GM10847 (cell line): Measurements from ENCODE around the gene DIP2C.

Experiments
- POLR2A ChIP-seq: IDR thresholded peaks from 2 replicates; pipeline ENCODE4 v1.6.1; 2011; ENCODE audit not compliant: insufficient read length; ENCODE audit errors: extremely low read depth

Gene DIP2C

GRCh38 chr10:420154-421121 is 269.0 kb downstream of the DIP2C start:
- TF ChIP-seq POLR2A: no peak

- no peak for TF ChIP-seq POLR2A
Observed at GRCh38 chr10:418894-419293, 270.6 kb downstream of the DIP2C start.

- no peak for TF ChIP-seq POLR2A
Observed at GRCh38 chr10:418226-418625, 271.2 kb downstream of the DIP2C start.

DNA sequence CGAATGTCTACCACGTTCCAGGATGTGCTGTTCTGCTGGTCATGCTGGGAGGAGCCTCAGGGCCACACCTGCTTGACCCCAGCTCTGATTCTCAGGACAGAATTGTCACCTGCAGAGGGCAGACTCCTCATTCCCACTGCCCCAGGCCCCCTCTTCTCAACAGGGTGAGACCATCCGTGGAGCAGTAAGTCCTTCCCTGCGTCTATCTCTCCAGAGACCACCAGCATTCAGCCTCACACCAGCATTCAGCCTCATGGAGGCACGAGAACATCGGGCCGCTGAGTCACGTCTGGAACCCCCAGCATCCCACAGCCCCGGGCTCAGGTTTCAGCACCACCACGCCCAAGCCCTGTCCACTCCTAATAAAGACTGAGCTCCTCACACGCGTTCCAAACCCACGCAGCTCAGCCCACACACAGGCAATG is 273.4 kb downstream of the DIP2C start:
- TF ChIP-seq POLR2A: no peak

DNA sequence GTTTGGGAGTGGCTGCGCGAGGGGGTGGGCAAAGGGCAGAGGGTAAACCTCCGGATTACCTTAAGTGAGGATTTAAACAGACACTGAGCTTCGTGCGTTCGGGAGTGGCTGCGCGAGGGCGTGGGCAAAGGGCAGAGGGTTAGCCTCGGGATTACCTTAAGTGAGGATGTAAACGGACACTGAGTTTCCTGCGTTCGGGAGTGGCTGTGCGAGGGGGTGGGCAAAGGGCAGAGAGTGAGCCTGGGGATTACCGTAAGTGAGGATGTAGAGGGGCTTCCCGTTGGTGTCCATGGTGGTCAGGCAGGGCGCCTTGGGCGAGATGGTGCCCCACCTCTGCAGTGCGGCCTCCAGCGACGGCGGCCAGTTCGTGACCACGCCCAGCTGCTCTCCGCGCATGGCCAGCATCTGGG is 275.8 kb downstream of the DIP2C start:
- TF ChIP-seq POLR2A: no peak

GRCh38 chr10:412109-412508 is 277.4 kb downstream of the DIP2C start:
- TF ChIP-seq POLR2A: no peak

DNA sequence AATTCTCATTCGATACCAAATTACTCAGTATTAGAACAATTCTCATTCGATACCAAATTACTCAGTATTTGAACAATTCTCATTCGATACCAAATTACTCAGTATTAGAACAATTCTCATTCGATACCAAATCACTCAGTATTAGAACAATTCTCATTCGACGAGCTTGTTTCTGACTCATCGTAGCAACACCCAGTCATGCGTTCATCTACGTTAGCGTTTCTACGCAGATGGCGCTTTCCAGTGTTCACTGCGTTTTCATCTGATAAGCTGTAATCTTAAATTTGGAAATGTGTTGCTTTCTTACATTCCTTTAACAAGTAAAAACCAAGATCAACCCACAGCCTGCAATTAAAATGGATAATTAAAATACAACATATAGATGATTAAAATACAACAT is 277.9 kb downstream of the DIP2C start:
- no peak for TF ChIP-seq POLR2A

DNA sequence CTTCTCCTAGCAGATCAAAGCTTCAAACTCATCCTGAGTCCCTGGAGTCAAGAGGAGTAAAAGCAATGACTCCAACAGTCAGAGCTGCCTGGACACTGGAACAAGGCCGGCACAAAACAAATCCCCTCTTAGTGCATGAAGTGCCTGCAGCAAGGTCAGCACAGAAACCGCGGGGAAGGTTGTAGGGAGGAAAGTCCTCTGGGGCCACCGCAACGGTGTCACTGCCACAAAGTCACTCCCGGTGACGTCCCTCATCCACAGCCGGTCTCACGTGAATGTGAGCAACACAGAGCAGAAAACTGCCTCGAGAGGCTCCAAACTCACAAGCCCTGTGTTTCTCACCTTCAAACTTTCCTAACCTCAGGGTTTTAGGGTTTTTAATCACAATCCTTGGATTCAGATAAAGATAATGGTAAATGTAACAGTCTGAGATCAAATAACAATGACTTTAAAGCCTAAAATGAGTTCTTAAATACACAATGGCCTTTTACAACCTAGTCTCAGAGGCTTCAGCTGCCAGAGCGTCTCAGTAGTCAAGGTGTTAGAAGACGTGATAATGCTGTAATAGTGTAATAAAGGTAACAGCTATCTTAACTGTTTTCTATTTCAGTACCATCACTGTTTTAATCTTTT is 279.9 kb downstream of the DIP2C start:
- no peak for TF ChIP-seq POLR2A

- TF ChIP-seq POLR2A: no peak
Observed at GRCh38 chr10:408236-408635, 281.2 kb downstream of the DIP2C start.

- TF ChIP-seq POLR2A: no peak
Observed at GRCh38 chr10:406976-407375, 282.5 kb downstream of the DIP2C start.

DNA sequence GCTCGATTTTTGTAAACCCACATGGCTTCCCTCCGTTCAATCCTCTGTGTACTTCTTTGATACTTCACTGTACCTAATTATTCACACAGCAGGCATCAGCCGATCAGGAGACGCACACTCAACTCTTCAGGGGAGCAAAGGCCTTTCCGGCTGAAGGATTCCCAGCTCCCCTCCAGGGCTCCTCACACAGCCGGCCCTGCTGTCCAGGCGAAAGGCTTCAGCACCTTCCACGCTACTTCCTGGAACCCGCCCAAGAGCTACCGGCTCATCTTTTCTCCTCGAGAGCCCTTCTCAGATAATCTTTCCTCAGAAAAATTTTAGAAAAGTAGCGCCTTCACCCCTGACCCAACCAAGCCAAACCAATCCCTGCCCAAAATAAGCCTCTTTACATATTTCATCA is 283.8 kb downstream of the DIP2C start:
- no peak for TF ChIP-seq POLR2A

DNA sequence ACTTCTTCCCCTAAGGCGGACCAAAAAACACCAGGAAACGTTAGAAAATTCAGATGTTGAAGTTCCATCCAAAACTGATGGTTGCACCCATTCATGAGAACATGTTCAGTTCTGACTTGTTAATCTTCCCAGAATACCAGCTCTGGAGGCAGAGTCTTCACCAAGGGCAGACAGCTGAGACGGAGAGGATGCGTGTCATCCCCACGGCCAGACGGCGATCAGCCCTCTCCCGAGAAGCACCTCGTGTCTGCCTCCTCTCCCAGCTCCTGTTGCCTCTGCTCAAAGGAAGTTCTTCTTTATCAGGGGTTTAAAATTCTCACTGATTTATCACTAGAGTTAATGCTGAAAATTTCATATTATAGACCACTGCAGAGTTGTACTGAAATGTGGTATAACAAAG is 284.5 kb downstream of the DIP2C start:
- TF ChIP-seq POLR2A: no peak

DNA sequence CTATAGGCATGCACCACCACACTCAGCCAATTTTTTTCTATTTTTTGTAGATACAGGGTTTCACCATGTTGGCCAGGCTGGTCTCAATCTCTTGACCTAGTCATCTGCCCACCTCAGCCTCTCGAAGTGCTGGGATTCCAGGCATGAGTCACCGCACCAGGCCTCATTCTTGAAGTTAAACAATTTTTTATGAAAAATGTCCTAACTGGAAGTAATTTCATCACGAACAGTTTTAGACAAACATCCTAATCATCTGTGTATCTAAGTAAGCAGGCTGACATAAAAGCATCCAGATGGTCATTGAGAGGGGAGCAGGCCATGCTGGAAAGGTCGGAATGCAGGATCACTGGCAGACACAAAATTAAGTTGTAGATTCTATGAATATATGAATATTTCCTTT is 285.1 kb downstream of the DIP2C start:
- TF ChIP-seq POLR2A: no peak

DNA sequence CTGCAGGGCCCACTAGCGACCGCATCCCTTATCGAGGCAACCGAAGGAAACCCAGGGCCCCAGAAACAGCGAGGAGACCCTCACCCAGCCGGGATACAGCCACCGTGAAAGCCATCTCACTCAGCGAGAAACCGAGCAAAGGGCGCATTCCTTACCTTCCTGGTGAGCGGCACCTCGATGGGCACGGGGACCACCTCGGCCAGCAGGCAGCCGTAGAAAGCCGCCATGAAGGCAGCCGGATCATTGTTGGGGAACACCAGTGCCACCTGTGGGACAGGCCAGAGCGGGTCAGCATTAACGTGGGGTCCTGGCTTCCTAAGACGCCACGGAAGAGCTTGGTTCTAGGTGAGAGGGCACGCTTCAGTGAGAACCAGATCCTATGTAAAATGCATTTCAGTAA is 290.5 kb downstream of the DIP2C start:
- TF ChIP-seq POLR2A: no peak

- no peak for TF ChIP-seq POLR2A
Observed at GRCh38 chr10:397321-398068, 292.0 kb downstream of the DIP2C start.
